Dermis microvascular lymphatic vessel endothelial cell (primary cell): ENCODE data around the gene CFAP58. TPM values are rescaled to one million over a fixed set of nuclear protein-coding genes. Genes with fewer than 3 reads are reported as not detected.

Experiments used
- DNase-seq, 2 donors: peaks; one replicate each; pipeline versions ENCODE4 v3.0.0 to v3.0.0-alpha.2; 2010; ENCODE audit warnings: low read depth in 2 of 2
- total RNA-seq: library from RNA; depleted of rRNA; stranded (reverse); fragments of >200 nt; gene quantifications from 2 replicates; pipeline ENCODE4 v1.2.1, GENCODE V29; 2014

Gene CFAP58
- total RNA-seq, 1 donor from 2014 or later = 0.64 TPM

- no peak for DNase-seq
These were observed 31.2 kb upstream of the CFAP58 start for GRCh38 chr10:104322416-104322782.

- DNase-seq = no peak
These were observed 30.5 kb upstream of the CFAP58 start for GRCh38 chr10:104323085-104323484.

- no peak for DNase-seq
These were observed 29.9 kb upstream of the CFAP58 start for GRCh38 chr10:104323760-104324201.

GRCh38 chr10:104324221-104324686 is 29.4 kb upstream of the CFAP58 start:
- DNase-seq = no peak

GRCh38 chr10:104324931-104325330 is 28.7 kb upstream of the CFAP58 start:
- no peak for DNase-seq

GRCh38 chr10:104325436-104326435 is 27.9 kb upstream of the CFAP58 start:
- peak in 1 of 2 donors; percentile 63 for DNase-seq

GRCh38 chr10:104326991-104327610 is 26.5 kb upstream of the CFAP58 start:
- no peak for DNase-seq

GRCh38 chr10:104327745-104328645 is 25.6 kb upstream of the CFAP58 start:
- peak; percentile 69 to 88 for DNase-seq

GRCh38 chr10:104328646-104328895 is 25.1 kb upstream of the CFAP58 start:
- no peak for DNase-seq

GRCh38 chr10:104328896-104329710 is 24.5 kb upstream of the CFAP58 start:
- peak in 1 of 2 donors; percentile 88 for DNase-seq

GRCh38 chr10:104329735-104330134 is 23.9 kb upstream of the CFAP58 start:
- DNase-seq = no peak

- peak in 1 of 2 donors; percentile 69 for DNase-seq
These were observed 23.2 kb upstream of the CFAP58 start for GRCh38 chr10:104330168-104331110.

GRCh38 chr10:104331208-104331838 is 22.3 kb upstream of the CFAP58 start:
- DNase-seq = peak; percentile 71 to 94

GRCh38 chr10:104332243-104333031 is 21.2 kb upstream of the CFAP58 start:
- no peak for DNase-seq

GRCh38 chr10:104333032-104333727 is 20.5 kb upstream of the CFAP58 start:
- DNase-seq = no peak

- no peak for DNase-seq
These were observed 19.8 kb upstream of the CFAP58 start for GRCh38 chr10:104333728-104334373.

GRCh38 chr10:104334561-104334960 is 19.1 kb upstream of the CFAP58 start:
- no peak for DNase-seq
